ENCODE results near the gene SCN5A. TPM values are rescaled to one million over a fixed set of nuclear protein-coding genes. Genes with fewer than 3 reads are reported as not detected.

Gene SCN5A
- total and polyA plus RNA-seq, 2 experiments from 2014 or later = not detected

DNA sequence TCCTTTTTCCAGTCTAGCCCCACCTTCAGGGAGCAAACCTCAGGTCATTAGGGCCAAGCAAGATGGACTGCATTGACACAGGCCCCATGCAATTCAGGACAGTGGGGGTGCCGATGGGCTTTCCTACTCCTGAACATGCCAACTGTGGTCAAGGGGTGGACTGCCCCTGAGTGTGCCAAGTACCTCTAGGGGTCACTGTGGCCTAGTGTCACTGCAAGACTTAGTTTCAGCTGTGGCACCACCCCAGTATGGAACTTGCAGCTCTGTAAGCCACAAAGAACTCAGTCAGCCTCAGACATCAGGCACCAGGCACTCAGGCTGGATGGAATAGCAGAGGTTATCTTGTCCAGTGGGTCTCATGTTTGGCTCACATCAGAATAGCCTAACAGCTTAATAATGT lies 121.0 kb downstream of the SCN5A start:
- in situ Hi-C loops (cut with MboI) = loop anchor here (10.0 kb wide), 3 partner anchors 126 to 466 kb away; no protein-coding TSS in a partner anchor
- Histone ChIP-seq H3K9me2 (ENCODE audit: insufficient read depth) (no peaks in the 10 kb centered on the region), H3K4me1 (ENCODE audit: insufficient read depth) (no peaks in the 10 kb centered on the region; the same call in 1 of the 2 replicates), H3K4me2 (ENCODE audit: unreplicated experiment) (no peak overlapping the region), H3K9ac (no peak overlapping the region), H3F3A (ENCODE audit: insufficient read depth) (peaks cover 7% of the 10 kb centered on the region; the same call in 1 of the 2 replicates), H2AFZ (no peak overlapping the region), H3K4me3 (no peak overlapping the region), H3K79me2 (ENCODE audit: insufficient read depth) (no peaks in the 10 kb centered on the region), H3K9me3 (ENCODE audit: low read depth) (no peaks in the 10 kb centered on the region), H3K36me3 (ENCODE audit: low read depth) (0 out of 2 replicates have a peak, but pooled peaks cover 9% of the 10 kb centered on the region), H4K20me1 (ENCODE audit: insufficient read depth) (no peaks in the 10 kb centered on the region), H3K27me3 (replicated peaks; ENCODE audit: insufficient read depth) (no peaks in the 10 kb centered on the region), H3K27ac (no peak overlapping the region)
- WGBS, 2 experiments (ENCODE audit: low coverage in 1 of 2, low lambda C conversion rate in 2 of 2, missing lambda C conversion rate in 2 of 2) = 100% methylated on average over 1 of the region's 1 CpG
- DNase-seq = no peak
- TF ChIP-seq EZH2 (IDR thresholded peaks at IDR 0.05; ENCODE audit: insufficient read depth, poor library complexity, severe bottlenecking) (no peak), EZH2phosphoT487 (IDR thresholded peaks at IDR 0.05; ENCODE audit: insufficient read depth, low read depth) (no peak)

DNA sequence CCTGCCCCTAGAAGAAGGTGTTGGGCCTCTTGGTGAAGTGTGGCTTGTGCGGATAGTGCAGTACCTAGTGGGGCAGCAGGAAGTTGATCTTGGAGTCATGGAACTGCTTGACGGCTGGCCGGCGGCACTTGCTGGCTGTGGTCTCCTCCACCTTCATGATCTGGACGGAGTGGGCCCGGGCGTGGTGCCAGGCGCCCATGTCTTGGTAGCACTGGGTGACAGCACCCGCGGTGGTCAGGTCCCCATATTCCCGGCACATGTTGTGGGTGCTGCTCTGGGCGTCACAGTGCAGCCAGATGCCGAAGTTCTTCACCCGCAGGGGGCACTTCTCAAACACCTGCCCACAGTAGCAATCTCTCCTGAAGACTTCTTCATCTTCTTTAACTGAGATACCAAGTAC lies 122.7 kb downstream of the SCN5A start:
- Histone ChIP-seq H3K4me2 (ENCODE audit: unreplicated experiment) (no peak overlapping the region), H3K9me2 (ENCODE audit: insufficient read depth) (no peaks in the 10 kb centered on the region), H3K9me3 (ENCODE audit: low read depth) (no peaks in the 10 kb centered on the region), H3K27ac (no peak overlapping the region), H4K20me1 (ENCODE audit: insufficient read depth) (no peaks in the 10 kb centered on the region), H2AFZ (no peak overlapping the region), H3K36me3 (ENCODE audit: low read depth) (0 out of 2 replicates have a peak, but pooled peaks cover 9% of the 10 kb centered on the region), H3K9ac (no peak overlapping the region), H3K4me1 (ENCODE audit: insufficient read depth) (no peaks in the 10 kb centered on the region; the same call in 1 of the 2 replicates), H3K4me3 (no peak overlapping the region), H3F3A (ENCODE audit: insufficient read depth) (peaks cover 7% of the 10 kb centered on the region; the same call in 1 of the 2 replicates), H3K79me2 (ENCODE audit: insufficient read depth) (no peaks in the 10 kb centered on the region), H3K27me3 (replicated peaks; ENCODE audit: insufficient read depth) (no peaks in the 10 kb centered on the region)
- DNase-seq = no peak
- TF ChIP-seq EZH2 (IDR thresholded peaks at IDR 0.05; ENCODE audit: insufficient read depth, poor library complexity, severe bottlenecking) = no peak
- no peak for TF ChIP-seq EZH2phosphoT487 (IDR thresholded peaks at IDR 0.05; ENCODE audit: insufficient read depth, low read depth)
- in situ Hi-C loops (cut with MboI) = loop anchor here (10.0 kb wide), 3 partner anchors 128 to 468 kb away; no protein-coding TSS in a partner anchor
- 97% methylated on average over 13 to 14 of the region's 14 CpGs for WGBS, 2 experiments (ENCODE audit: low coverage in 1 of 2, low lambda C conversion rate in 2 of 2, missing lambda C conversion rate in 2 of 2)

DNA sequence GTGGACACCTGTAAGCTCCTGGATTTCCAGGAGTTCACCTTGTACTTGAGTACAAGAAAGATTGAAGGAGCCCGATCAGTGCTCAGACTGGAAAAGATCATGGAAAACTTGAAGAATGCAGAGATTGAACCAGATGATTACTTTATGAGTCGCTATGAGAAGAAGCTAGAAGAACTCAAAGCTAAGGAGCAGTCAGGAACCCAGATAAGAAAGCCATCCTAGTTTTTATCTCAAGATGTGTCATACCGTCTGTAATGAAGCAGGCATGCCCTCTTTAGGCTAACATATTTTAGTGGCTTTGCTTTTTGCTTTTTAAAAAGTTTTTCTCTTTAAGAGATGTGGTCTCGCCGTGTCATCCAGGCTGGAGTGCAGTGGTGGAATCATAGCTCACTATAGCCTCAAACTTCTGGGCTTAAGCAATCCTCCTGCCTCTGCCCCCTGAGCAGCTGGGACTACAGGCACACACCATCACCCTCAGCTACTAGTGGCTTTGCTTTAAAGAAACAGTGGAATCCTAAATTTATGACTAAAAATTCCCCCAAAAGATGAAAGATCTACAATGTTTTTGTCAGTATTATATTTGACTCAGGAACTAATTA lies 125.2 kb downstream of the SCN5A start:
- Histone ChIP-seq H3K4me3 (no peak overlapping the region), H3K9me2 (ENCODE audit: insufficient read depth) (no peaks in the 10 kb centered on the region), H3K4me1 (ENCODE audit: insufficient read depth) (peaks cover 2% of the 10 kb centered on the region), H3K27ac (no peak overlapping the region), H3K9me3 (ENCODE audit: low read depth) (no peaks in the 10 kb centered on the region), H3K4me2 (ENCODE audit: unreplicated experiment) (no peak overlapping the region), H3K79me2 (ENCODE audit: insufficient read depth) (no peaks in the 10 kb centered on the region), H3F3A (ENCODE audit: insufficient read depth) (peaks cover 9% of the 10 kb centered on the region; the same call in 1 of the 2 replicates), H3K36me3 (ENCODE audit: low read depth) (0 out of 2 replicates have a peak, but pooled peaks cover 9% of the 10 kb centered on the region), H3K9ac (no peak overlapping the region), H3K27me3 (replicated peaks; ENCODE audit: insufficient read depth) (no peaks in the 10 kb centered on the region), H4K20me1 (ENCODE audit: insufficient read depth) (no peaks in the 10 kb centered on the region; the same call in 1 of the 2 replicates), H2AFZ (no peak overlapping the region)
- TF ChIP-seq EZH2phosphoT487 (IDR thresholded peaks at IDR 0.05; ENCODE audit: insufficient read depth, low read depth) = no peak
- TF ChIP-seq EZH2 (IDR thresholded peaks at IDR 0.05; ENCODE audit: insufficient read depth, poor library complexity, severe bottlenecking) = no peak
- WGBS, 2 experiments (ENCODE audit: low coverage in 1 of 2, low lambda C conversion rate in 2 of 2, missing lambda C conversion rate in 2 of 2) = 82 to 90% methylated on average over 5 of the region's 5 CpGs
- DNase-seq = peak; percentile 40
- in situ Hi-C loops (cut with MboI) = loop anchor here (10.0 kb wide), 3 partner anchors 131 to 471 kb away; no protein-coding TSS in a partner anchor

DNA sequence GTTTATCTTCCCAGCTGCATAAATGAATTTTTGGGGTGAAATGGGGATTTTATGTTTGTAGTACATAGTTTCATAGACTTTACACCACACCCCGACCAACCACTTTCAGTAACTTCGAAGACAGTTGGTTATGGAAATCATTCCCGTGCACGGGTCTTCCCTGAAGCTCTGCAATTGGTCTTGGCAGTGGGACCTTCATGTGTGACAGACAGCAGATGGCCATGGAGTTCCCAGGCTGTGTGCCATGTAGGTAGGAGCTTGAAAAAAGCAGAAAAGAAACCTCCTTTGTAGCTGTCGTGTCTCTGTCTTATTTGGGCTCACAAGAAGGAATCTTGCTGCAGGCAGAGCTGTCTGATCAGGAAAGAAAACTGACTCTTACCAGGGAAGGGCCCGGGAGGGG lies 127.5 kb downstream of the SCN5A start:
- peaks cover 10% of the 10 kb centered on the region for H3K4me1 ChIP-seq (ENCODE audit: insufficient read depth)
- H3K36me3 ChIP-seq (ENCODE audit: low read depth) = 0 out of 2 replicates have a peak, but pooled peaks cover 9% of the 10 kb centered on the region
- no peaks in the 10 kb centered on the region; the same call in 1 of the 2 replicates for H4K20me1 ChIP-seq (ENCODE audit: insufficient read depth)
- DNase-seq = no peak
- no peak overlapping the region for H3K4me2 ChIP-seq (ENCODE audit: unreplicated experiment)
- H3F3A ChIP-seq (ENCODE audit: insufficient read depth) = peaks cover 19% of the 10 kb centered on the region
- no peaks in the 10 kb centered on the region for H3K79me2 ChIP-seq (ENCODE audit: insufficient read depth)
- no peak overlapping the region for H3K4me3 ChIP-seq
- in situ Hi-C loops (cut with MboI) = loop anchor here (10.0 kb wide), 3 partner anchors 133 to 473 kb away; no protein-coding TSS in a partner anchor
- H3K9ac ChIP-seq = no peak overlapping the region
- 81 to 84% methylated on average over 6 of the region's 6 CpGs for WGBS, 2 experiments (ENCODE audit: low coverage in 1 of 2, low lambda C conversion rate in 2 of 2, missing lambda C conversion rate in 2 of 2)
- no peaks in the 10 kb centered on the region for H3K9me2 ChIP-seq (ENCODE audit: insufficient read depth)
- TF ChIP-seq EZH2 (IDR thresholded peaks at IDR 0.05; ENCODE audit: insufficient read depth, poor library complexity, severe bottlenecking) (no peak), EZH2phosphoT487 (IDR thresholded peaks at IDR 0.05; ENCODE audit: insufficient read depth, low read depth) (no peak)
- H2AFZ ChIP-seq = no peak overlapping the region
- no peak overlapping the region for H3K27ac ChIP-seq
- H3K27me3 ChIP-seq (replicated peaks; ENCODE audit: insufficient read depth) = no peaks in the 10 kb centered on the region
- no peaks in the 10 kb centered on the region for H3K9me3 ChIP-seq (ENCODE audit: low read depth)

Measured in GM23248 (cell line).